Fibroblast of skin of right quadriceps (primary cell): Measurements from ENCODE around the gene SYTL3.
A peak's percentile ranks its signal among the peaks of the same experiment; 100 is the strongest.

Experiments
- DNase-seq: peaks from one replicate; pipeline ENCODE4 v3.0.0-alpha.2; 2013

Gene SYTL3

DNA sequence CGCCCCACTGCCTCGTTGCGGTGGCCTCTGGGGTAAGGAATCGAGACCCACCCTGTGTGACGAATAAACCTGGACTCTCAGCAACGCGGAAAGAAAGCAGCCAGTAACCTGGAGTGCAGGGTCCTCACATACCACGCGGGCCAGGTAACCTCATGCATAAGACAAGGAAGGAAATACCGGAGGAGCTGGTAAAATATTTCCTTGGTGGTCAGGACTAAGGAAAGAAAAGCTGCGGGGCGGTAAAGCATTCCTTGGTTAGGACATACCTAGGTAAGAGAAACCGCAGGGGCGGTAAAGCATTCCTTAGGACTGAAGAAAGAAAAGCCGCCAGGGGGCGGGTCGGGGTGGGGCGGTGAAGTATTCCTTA, 80.7 kb downstream of the SYTL3 start:
- DNase-seq: no peak

DNA sequence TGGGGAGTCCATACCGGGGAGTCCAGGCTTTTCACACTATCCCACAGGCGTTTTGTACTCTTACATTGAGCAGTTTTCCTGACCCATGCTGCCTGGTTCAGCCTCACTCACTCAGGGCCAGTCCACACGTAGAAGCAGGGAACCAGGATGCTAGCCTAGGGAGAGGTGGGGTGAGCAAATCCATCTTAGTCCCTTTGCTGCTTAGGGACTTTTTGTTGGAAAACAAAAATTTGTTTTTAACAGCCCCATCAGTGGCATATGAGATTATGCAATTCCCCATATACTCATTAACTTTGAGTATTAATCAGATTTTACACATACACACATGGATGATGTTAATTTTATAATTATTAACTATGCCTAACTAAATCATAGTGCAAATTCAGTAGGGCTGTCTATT, 85.2 kb downstream of the SYTL3 start:
- DNase-seq: no peak

DNA sequence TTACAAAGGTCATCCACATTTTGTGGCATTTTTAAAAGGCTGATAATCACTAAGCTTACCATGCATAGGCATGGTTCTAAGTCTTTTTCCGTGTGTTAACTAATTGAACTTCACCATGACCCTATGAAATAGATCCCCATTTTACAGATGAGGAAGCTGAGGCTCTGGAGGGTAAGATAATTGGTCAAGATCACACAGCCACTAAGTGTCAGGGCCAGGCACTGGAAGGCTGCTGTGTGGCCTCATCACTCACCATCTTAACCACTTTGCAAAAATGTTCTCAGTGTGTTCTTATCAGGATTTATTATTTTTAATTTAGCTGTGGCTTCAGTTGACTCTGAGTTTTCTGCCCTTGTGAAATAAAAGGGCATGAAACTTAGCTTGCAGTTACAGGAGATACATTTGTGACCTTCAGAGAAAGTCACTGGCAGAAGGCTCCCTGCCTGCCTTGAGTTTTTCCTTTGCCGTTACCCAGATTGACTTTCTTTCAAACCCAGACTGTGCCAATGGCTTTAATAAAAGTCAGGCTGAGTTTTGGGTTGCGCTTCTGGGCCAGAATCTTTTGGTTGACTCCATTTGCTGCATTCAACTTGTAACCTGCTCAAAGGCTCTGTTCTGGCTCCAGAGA, 87.3 kb downstream of the SYTL3 start:
- no peak for DNase-seq

DNA sequence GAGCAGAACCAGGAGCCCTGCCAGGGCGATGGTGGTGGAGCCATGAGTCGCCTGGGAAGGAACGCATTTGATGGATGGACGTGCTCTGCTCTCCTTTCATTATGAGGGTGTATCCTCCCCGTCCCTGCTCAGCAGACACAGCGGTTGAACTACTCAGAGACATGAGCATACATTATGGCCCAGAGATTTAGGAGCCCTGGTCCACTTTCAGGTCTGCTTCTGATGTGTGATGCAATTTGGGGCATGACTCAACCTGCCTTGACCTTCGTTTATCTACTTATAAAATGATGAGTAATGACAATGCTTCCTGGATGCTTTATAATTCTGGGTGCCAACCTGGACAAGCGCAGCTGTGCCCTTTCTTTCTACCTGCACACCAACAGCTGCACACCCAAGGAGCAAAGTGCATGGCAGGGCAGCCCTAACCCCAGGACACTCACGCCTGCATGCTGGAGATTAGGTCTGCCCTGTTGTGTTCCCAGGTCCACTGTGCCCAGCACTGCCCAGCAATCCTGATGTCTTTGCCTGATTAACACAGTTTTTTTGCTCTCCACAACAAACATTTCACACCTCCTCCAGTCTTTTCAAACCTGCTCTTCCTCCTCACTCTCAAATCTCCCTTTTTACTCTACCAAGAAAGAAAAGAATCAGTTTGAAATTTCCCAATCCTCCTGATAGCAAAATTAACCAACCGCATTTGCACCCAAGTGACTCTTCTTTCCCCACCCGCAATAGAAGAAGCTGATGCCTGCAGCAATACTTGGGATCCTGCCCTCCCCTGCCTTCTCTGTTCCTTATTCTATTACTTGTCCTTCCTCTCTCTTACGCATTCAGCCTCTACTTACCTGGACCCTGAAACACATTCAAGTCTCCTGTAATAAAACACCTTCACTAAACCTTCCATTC, 88.1 kb downstream of the SYTL3 start:
- DNase-seq: peak; percentile 20

DNA sequence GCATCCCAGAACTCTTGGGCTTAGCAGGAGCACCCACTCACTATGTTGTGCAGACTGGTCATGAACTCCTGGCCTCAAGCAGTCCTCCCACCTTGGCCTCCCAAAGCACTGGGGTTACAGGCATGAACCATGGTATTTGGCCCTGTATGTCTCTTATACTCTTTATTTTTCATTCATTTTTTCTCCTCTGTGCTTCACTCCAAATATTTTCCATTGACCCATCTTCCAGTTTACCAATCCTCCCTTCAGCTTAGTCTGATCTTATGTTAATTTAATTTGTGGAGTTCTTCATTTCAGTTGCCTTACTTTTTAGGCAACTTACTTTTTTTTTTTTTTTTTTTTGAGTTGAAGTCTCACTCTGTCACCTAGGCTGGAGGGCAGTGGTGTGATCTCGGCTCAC, 89.8 kb downstream of the SYTL3 start:
- DNase-seq: no peak

DNA sequence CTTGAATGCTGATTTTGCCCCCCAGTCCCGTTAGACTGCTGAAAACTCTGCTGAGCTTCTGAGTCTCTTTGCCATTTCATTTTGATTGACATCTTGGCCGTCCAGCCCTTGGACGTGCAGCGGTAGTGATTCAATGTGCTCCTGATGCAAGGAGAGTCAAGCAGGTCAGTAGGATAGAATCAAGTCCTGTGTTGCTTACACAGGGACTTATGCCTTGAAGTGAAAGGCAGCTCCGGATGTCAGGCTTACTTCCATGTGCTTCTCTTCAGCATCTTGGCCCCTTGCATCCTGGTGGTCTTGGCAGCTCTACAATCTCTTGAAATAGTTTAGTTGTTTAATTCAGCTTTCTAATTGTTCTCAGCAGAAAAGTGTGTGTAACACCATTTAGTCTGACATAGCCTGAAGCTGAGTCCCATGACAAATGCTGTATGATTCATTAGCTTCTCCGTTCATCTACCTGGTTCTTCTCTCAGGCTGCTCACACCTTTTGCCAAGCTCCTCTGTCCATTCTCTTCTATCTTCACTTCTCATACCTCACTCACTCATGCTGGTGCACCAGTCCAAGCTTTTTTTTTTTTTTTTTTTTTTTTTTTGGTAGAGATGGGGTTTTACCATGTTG, 93.3 kb downstream of the SYTL3 start:
- DNase-seq: no peak

DNA sequence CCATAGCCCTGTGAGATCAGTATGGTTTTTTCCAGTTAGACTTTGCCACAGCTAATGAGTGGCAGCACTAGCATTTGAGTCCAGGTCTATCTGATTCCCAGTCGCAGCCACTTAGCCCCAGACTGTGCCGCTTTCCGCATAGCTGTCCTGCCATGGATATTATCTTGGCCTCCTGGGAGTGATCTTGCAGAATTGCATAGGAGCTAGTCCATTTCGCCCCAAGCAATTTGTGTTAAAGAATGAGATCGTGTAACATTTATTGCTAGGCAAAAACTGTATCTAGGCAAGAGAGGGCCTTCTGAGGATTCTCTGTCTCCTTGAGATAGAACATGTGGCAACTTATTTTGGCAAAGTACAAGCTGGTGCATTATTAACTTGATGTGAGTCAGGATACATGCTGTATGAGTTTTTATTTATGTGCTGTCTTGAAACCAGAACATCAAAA, 95.2 kb downstream of the SYTL3 start:
- no peak for DNase-seq

DNA sequence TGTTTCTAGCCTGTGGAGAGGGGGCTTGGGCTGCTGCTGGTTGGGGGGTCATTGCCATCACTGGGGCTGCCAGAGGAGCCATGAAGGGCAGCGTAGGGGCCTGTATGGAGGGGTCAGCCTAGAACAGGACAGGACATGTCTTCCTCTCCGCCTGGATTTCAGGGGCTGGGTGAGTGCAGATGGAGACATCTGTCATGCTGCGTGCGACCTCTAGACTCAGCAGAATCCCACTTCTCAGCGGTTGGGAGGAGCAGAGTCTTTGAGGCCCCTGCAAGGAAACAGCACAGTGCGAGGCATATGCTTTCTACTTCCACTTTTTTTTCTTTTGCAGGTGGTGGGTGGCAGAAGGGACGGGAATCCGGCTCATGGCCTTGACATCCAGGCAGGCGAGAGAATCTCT, 101.4 kb downstream of the SYTL3 start:
- no peak for DNase-seq

DNA sequence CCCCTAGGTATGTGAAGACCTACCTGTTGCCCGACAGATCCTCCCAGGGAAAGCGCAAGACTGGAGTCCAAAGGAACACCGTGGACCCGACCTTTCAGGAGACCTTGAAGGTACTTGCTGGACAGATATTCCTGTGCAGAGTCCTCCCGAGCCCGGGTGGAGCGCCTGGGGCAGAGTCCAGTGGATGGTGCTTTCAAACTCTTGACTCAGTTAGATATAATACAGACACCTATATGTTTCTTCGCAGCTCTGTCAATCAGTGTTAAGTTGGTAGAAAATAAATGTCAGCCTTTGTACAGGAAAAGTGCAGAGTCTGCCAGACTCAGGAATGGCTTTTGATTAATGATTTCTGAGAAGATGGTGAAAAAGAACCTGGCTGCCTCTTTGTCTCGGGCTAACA, 102.1 kb downstream of the SYTL3 start:
- DNase-seq: no peak

DNA sequence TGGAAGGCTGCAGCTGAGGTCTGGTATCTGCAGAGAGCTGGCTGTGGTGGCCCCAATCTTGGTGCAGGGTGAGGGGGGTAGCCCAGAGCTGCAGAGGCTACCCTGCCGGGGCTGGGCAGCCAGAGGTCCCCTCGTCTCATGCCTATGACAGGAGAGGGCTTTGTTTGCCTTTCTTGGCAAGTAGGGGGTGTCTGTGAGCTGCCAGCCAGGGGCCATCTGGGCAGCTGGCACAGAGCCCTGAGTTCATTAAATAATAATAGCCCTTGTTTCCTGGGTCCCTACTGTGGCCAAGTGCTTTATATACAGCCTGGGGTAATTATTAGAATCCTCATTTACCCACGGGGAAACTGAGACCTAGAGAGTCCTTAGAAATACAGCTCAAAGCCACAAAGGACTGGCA, 102.8 kb downstream of the SYTL3 start:
- peak; percentile 10 for DNase-seq

DNA sequence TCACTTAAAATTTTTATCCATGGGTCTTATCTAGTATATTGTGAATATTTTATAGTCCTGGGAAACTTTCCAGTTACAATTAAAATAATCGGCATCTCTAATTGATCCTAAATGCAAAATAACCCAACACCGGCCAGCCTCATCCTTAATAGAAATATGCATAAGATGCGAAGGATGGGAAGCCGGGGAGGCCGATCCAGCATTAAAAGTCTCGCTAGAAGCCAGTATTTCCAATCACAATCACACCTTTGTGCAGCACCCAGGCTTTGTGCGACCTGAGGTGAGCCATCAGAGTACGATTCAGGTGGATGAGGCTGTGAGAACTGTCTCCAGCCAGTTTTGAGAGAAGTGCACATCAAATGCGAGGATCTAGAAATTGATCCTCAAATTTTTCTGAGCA, 104.0 kb downstream of the SYTL3 start:
- DNase-seq: no peak

DNA sequence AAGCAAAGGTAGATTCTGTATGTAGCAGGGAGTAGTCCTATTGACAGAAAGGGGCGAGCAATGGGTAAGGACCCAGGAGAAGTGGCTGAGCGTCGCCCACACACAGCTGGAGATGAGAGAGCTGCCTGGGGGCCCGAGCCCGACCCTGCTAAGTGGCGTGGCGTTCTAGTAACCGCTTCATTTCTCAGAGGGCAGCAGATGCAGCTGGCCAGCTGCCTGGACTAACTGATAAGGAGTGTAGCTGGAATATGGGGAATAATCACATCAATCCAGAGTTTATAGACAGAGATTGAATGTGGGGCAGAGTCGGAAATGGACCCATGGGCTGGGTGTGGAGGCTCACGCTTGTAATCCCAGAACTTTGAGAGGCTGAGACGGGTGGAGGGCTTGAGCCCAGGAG, 104.9 kb downstream of the SYTL3 start:
- no peak for DNase-seq

DNA sequence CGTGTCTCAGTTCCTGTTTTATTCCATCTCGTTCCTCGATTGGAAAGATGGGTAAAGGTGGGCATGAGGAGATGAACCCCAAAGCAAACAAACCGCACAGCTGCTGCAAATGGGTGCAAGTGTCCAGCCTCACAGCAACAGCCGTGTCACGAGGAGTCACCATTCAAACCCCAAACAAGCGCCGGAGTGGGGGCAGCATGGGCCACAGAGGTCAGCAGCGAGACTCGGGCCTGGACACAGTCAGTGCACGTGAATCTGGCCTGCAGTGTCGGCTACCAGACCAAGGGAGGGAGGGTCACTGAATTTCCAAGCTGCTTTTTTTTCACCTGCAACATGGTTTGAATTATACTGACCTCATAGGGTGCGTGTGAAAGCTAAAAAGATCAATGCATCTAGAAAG, 105.8 kb downstream of the SYTL3 start:
- no peak for DNase-seq

DNA sequence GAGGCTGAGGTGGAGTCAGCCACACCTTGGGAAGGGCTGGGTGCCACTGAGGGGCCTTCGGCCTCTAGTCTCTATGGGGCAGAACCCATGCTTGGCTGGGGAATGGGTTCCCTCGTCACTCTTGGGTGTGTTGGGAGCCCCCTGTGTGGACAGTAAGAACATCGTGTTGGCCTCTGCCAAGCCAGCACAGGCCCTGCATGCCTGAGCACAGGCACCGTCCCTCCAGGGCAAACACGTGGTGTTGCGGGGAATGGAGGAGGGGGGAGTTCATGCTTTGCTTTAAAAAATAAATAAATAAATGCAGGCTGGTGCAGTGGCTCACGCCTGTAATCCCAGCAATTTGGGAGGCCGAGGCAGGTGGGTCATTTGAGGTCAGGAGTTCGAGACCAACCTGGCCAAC, 106.3 kb downstream of the SYTL3 start:
- no peak for DNase-seq

DNA sequence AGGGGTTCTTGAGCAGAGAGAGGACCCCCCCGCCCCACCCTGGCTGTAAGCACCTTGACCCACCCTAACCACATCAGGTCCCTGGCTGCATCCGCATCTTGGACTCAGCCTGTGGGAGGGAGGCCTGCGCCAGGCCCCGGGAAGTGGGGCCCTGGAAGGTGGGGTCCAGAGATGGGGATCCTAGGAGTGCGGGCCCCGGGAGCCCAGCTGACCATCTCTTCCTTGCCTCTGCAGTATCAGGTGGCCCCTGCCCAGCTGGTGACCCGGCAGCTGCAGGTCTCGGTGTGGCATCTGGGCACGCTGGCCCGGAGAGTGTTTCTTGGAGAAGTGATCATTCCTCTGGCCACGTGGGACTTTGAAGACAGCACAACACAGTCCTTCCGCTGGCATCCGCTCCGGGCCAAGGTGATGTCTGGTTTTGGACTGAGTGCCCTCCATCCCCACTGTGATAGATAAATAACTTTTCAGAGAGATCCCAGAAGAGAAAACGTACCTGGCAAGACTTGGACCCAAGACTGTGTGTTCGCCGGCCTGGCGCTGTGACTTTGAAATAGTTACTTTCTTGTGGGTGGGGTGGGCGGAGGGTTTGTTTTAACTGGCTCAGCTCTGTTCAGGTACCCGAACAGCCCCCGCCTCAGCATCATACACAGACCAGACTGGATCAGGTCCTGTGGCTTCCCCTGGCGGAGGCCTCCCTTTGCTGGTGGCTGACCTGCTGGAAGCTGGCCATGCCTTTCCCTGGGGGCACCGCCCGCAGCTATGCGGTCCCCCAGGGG, 107.3 kb downstream of the SYTL3 start:
- DNase-seq: no peak

DNA sequence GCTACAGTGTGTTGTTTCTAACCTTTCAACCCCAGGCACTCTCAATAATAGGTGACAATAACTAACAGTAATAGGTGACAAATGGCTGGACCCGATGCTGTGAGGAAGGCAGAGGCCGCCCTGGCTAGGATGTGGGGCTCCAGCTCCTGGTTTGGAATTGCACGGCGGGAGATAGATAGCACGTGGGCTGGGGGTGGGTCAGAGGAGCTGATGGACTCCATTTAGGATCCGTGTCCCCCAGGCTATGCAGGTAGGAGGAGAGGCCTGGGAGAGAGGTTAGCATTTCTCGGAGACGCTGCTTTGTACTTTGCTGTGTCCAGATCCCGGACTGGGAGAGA, 107.9 kb downstream of the SYTL3 start:
- DNase-seq: no peak

DNA sequence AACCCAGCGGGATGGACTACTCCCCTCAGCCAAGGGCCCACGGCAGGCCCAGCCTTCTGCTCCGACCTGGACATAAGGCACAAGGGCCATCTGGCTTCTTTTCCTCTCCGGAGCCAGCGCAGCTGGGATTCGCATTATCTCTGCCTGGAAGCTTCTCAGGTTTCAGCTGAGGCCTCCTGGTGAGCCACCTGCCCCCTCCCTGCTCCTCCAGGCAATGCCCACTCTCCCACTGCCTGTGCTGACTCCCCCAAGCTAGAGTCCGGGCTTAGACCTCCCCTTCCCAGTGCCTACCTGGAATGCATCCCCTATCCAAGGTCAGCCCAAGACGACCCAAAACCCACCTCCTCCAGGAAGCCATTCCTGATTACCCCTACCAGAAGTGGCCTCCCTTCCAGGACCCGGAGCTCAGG, 108.6 kb downstream of the SYTL3 start:
- no peak for DNase-seq

DNA sequence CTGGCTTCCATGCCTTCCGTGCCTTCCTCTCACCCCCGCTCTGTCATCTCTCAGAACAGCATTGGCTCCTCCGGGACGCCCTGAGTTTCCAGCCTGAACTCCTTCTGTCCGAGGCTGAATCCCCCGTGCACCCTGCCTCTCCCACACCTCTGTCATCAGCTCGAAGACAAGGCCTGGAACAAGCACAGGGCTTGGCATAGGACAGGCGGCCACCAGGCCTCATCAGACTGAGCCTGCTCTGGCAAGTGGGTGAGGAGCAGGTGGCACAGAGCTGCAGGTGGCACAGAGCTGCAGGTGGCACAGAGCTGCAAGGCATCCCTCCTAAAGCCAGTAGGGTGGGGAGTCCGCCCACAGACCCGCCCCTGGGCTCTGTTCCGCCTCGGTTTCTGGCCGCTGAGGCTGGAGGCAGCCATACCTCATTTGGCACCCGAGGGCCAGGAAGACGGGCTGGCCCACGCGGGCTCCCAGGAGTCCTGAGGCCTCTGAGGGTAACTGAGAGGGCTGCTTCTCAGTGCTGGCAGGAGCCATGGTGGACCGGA, 109.2 kb downstream of the SYTL3 start:
- DNase-seq: no peak

DNA sequence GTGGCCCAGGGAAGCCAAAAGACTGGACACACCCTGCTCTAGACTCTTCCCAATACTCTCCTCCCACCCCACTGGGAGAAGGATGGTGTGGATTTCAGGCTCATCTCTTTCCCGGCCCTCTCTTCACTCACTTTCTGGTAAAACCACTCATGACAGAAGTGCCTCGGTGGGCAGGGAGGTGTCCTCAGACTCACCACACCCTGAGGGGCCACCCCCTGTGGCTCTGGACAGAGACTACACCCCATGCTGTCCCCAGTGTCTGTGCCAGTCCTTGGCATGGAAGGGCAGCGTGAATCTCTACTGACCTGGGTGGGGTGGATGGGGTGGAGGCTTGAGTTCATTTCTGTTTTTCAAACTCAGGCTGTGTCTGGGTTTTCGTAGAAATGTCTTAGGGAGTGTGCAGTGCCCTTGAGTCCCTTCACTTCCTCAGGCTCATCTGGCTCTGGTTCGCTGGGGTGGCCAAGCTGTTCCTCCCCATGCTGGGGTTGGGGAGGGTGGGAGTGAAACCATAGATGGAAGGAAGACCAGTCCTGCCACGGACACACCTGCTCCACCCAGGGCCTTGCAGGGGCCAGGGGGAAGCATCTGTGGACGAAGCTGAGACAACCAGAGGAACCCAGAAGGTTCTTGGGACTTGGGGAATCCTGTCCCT, 110.2 kb downstream of the SYTL3 start:
- no peak for DNase-seq

DNA sequence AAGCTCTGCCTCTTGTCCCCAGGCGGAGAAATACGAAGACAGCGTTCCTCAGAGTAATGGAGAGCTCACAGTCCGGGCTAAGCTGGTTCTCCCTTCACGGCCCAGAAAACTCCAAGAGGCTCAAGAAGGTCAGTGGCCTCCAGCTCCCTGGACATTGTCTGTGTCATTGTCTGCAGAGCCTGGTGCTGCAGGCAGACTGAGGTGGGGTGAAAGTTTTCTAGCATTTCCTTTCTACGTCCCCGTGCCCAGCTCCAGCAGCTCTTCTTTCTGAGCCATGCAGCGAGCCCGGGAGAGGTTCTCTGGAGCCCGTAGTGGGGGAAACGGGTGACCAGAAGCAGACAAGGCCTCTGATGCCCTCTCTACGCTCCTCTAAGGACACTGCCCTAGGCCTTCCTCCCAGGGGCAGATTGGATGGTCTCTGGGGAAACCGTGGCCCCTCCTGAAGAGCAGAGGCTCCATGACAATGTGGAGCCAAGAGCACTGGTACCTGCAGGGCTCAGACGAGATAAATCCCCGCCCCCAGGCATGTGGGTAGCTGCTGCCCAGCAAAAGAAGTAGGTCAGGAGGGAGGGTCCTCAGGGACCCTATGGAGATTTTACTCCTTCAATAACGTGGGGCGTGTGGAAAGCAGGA, 110.9 kb downstream of the SYTL3 start:
- DNase-seq: no peak

DNA sequence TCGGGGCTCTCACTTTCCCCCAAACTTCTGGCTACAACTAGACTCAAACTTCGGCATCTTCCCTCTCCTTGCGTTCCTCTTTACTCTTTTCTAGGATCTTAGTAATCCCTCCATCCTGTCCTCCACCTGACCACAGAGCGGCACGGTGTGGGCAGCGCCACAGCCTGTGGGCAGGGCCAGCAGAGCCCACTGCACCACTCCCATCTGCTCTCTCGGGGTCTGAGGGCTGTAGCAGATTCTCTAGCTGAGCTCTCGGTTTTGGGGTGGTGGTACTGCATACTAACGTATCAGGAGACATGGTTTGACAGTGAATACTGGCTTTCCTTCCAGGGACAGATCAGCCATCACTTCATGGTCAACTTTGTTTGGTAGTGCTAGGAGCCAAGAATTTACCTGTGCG, 111.9 kb downstream of the SYTL3 start:
- no peak for DNase-seq

DNA sequence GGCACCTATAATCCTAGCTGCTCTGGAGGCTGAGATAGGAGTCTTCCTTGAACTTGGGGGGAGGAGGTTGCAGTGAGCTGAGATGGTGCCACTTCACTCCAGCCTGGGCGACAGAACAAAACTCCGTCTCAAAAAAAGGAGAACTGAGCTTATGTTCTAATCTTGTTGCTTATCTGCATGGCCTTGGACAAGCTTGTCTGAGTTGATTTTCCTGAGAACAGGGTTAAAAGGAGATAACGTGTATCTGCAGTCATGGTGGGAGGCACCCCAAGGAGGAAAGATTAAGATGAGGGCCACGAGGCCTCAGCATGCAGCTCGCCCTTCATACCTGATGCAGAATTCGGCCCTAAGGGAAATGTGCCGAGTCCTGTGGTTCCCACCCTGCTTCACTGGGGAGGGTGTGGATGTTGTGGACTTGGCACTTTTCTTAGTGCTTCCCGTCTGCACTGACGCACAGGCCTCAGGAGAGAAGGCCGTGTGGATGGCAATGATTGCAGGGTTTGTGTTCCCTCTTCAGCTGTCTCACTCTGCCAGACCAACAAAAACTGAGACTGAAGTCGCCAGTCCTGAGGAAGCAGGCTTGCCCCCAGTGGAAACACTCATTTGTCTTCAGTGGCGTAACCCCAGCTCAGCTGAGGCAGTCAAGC, 113.1 kb downstream of the SYTL3 start:
- DNase-seq: no peak
